ENCODE measurements around the gene NFRKB.

NFRKB gene

DNA sequence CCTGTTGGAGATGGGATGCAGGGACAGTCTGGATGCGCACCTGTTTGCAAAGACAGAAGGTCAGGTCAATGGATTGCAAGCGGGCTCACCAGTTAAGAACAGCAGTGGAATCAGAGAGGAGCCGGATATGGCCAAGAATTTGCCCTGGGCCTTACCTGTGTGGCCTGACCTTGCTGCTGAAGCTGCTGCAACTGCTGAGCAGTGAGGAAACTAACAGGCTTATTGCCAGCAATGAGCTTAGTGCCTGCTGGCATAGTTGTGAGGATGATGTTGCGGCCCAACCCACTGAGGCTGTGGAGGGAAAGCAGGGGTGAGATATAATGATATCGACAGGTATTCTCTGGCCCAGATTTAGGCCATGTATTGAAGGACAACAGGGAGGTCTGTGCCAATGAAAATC lies 30.6 kb downstream of the NFRKB start:
- ChIA-PET POLR2A (no interaction called here), CTCF (interaction anchor here (1.4 kb wide), 1 partner anchor 9 kb away, joined by 4 read pairs; no protein-coding TSS in a partner anchor)
- DNase-seq (ENCODE audit: extremely low spot score) = no peak
- TF ChIP-seq, protein P1, sequence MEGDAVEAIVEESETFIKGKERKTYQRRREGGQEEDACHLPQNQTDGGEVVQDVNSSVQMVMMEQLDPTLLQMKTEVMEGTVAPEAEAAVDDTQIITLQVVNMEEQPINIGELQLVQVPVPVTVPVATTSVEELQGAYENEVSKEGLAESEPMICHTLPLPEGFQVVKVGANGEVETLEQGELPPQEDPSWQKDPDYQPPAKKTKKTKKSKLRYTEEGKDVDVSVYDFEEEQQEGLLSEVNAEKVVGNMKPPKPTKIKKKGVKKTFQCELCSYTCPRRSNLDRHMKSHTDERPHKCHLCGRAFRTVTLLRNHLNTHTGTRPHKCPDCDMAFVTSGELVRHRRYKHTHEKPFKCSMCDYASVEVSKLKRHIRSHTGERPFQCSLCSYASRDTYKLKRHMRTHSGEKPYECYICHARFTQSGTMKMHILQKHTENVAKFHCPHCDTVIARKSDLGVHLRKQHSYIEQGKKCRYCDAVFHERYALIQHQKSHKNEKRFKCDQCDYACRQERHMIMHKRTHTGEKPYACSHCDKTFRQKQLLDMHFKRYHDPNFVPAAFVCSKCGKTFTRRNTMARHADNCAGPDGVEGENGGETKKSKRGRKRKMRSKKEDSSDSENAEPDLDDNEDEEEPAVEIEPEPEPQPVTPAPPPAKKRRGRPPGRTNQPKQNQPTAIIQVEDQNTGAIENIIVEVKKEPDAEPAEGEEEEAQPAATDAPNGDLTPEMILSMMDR (IDR thresholded peaks at IDR 0.05; ENCODE audit: control extremely low read depth, extremely low read depth, low read depth, missing control alignments) = no peak

DNA sequence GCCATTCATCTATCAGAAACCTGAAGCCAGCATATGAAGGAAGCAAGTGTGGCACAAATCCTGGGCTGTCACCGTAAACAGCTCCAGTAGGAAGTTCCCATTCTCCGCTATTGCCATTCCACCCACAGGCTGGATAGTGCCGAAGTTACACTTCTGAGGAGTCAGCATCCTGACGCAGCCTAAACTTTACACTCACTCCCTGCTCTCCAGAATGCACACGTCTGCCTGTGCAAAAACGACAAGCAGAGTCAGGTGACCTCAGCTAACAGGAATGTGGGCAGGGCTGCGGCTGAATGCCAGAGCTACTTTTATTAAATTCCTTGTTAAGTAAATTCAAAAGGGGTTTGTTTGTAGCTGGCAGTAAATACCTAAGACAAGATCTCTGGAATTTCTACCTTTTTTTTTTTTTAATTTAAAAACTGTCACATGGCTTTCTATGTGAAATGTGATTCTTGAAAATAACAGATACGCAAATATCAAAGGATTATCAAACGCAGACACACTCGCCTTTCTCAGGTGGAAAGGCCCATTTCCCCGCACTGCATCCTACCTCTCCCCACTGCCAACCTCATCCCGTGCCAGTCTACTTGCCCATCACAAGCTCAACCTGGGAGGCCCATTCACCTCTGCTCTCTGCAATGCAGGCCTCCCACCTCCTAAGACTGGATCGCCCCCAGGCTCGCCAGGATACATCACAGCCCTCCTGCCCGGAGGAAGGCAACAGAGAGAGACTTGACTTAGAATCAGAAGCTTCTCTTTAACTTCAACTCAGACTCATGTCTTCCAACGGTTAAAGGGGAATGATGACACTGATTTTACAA lies 33.5 kb downstream of the NFRKB start:
- ChIA-PET POLR2A (no interaction called here), CTCF (interaction anchor here (0.6 to 1.5 kb wide), 3 partner anchors 13 to 244 kb away, joined by 3 to 4 read pairs (median 3); no protein-coding TSS in a partner anchor)
- DNase-seq (ENCODE audit: extremely low spot score) = no peak
- TF ChIP-seq, protein P1 (IDR thresholded peaks at IDR 0.05; ENCODE audit: control extremely low read depth, extremely low read depth, low read depth, missing control alignments) = no peak

DNA sequence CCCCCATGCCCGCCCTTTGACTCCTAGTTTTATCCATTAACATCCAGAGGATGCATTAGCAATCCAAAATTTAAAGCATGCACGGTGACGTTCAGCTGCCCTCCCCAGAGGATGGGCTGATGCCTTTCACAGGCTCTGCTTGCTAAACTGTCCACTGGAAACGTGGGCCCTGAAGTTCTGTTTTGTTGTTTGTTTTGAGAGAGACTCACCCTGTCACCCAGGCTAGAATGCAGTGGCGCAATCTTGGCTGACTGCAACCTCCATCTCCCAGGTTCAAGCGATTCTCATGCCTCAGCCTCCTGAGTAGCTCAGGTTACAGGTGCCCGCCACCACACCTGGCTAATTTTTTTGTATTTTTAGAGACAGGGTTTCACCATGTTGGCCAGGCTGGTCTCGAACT lies 39.3 kb downstream of the NFRKB start:
- ChIA-PET POLR2A (interaction anchor here (0.7 kb wide), 1 partner anchor 40 kb away, joined by 4 read pairs; no protein-coding TSS in a partner anchor), CTCF (no interaction called here)
- no peak for DNase-seq (ENCODE audit: extremely low spot score)
- TF ChIP-seq, protein P1 (IDR thresholded peaks at IDR 0.05; ENCODE audit: control extremely low read depth, extremely low read depth, low read depth, missing control alignments) = no peak

DNA sequence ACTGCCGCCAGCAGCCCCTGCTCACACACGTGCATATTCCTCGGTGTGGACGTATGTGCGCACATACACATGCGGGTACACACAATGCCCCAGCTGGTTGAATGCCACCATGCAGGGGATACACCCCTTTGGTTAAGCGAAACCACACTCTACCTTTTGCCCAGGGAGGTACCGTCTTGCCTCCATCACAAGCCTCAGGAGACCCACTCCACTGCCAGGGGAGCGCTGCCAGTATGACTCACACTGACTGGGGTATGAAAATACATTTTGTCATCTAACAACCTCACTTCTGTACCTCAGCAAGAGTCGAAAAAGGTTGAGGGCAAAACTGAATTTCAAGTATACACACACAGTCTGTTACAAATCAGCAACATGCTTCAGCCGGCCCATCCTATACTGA lies 40.3 kb downstream of the NFRKB start:
- TF ChIP-seq, protein P1 (IDR thresholded peaks at IDR 0.05; ENCODE audit: control extremely low read depth, extremely low read depth, low read depth, missing control alignments) = no peak
- CTCF ChIA-PET = no interaction called here
- DNase-seq (ENCODE audit: extremely low spot score) = no peak
- POLR2A ChIA-PET = no interaction called here

DNA sequence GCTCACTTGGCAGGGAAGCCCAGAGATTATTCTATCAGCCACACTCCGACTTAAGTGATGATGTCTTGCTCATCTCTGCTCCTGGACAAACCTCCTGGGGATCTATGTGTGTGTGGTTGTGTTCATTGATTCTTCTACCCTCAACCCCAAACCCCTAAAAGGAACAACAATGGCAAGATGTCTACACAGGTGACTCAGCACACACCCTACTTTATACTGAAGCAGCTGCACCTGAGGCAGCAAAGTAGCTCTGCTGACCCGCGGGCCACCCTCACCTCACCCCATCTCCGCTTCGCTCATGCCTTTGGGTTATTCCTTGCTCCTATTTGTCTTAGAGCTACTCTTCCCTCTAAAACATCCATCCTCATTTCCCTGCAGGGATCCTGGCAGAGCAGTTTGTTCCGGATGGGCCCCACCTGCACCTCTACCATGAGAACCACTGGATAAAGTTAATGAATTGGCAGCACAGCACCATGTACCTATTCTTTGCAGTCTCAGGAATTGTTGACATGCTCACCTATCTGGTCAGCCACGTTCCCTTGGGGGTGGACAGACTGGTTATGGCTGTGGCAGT lies 41.1 kb downstream of the NFRKB start:
- DNase-seq (ENCODE audit: extremely low spot score) = no peak
- TF ChIP-seq, protein P1 (IDR thresholded peaks at IDR 0.05; ENCODE audit: control extremely low read depth, extremely low read depth, low read depth, missing control alignments) = no peak
- POLR2A ChIA-PET = no interaction called here
- CTCF ChIA-PET = no interaction called here

DNA sequence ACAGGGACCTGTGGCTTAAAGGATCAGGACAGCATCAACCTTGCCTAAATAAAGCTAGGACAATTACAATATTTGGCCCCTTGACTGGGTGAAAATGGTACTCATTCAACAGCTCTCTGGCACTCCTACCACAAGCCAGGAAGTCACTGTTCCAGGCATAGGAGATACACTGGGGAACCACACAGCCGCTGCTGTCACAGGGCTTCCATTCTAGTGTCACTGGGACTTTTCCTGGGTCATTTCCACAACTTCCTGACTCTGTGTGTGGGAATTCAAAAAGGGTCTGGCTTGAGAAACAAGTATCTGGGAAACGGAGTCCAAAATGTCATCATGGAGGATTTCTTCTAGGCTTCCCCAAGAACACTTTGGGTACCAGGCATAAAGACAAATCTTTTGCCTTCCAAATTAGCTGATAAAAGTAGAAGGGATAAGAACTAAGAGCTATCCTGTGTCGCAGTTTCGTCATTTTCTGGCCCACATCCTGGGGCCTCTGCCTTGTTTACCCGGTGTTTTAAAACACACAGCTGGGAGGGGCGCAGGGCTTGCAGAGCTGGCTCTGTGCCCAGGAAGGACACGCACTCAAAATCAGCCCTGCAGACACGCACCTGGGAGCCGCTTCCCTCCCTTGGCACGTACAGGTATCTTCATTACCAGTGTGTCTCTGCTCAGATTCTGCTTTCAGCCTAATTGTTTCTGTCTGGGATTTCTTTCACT lies 41.7 kb downstream of the NFRKB start:
- ChIA-PET POLR2A (no interaction called here), CTCF (no interaction called here)
- DNase-seq (ENCODE audit: extremely low spot score) = no peak
- TF ChIP-seq, protein P1 (IDR thresholded peaks at IDR 0.05; ENCODE audit: control extremely low read depth, extremely low read depth, low read depth, missing control alignments) = no peak
